Measurements from ENCODE around the gene ENOX1.

ENOX1 gene

GRCh38 chr13:43483930-43484329, 302.8 kb downstream of the ENOX1 start:
- Histone ChIP-seq H3K27me3 (ENCODE audit: insufficient read depth, low read length) (no peaks in the 10 kb centered on the region), H3K36me3 (ENCODE audit: insufficient read depth, low read length) (no peaks in the 10 kb centered on the region), H3K9ac (ENCODE audit: low read length) (no peak overlapping the region), H2AFZ (ENCODE audit: low read length) (no peak overlapping the region), H3F3A (ENCODE audit: insufficient read depth, low read length) (no peaks in the 10 kb centered on the region), H3K27ac (ENCODE audit: low read depth, low read length, poor library complexity, severe bottlenecking) (no peak overlapping the region), H4K20me1 (ENCODE audit: insufficient read depth, low read length) (no peaks in the 10 kb centered on the region), H3K79me2 (ENCODE audit: insufficient read depth, low read length) (no peaks in the 10 kb centered on the region), H3K4me1 (ENCODE audit: insufficient read depth, low read length, severe bottlenecking) (no peaks in the 10 kb centered on the region), H3K9me3 (ENCODE audit: low read length) (no peaks in the 10 kb centered on the region), H3K4me3 (ENCODE audit: low read depth, low read length, poor library complexity, severe bottlenecking) (no peak overlapping the region), H3K9me2 (ENCODE audit: low read depth, low read length) (no peaks in the 10 kb centered on the region), H3K4me2 (ENCODE audit: low read length) (no peak overlapping the region)
- TF ChIP-seq, protein P1, sequence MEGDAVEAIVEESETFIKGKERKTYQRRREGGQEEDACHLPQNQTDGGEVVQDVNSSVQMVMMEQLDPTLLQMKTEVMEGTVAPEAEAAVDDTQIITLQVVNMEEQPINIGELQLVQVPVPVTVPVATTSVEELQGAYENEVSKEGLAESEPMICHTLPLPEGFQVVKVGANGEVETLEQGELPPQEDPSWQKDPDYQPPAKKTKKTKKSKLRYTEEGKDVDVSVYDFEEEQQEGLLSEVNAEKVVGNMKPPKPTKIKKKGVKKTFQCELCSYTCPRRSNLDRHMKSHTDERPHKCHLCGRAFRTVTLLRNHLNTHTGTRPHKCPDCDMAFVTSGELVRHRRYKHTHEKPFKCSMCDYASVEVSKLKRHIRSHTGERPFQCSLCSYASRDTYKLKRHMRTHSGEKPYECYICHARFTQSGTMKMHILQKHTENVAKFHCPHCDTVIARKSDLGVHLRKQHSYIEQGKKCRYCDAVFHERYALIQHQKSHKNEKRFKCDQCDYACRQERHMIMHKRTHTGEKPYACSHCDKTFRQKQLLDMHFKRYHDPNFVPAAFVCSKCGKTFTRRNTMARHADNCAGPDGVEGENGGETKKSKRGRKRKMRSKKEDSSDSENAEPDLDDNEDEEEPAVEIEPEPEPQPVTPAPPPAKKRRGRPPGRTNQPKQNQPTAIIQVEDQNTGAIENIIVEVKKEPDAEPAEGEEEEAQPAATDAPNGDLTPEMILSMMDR (IDR thresholded peaks at IDR 0.05; ENCODE audit: low read length): no peak
- no peak for TF ChIP-seq EZH2 (IDR thresholded peaks at IDR 0.05; ENCODE audit: borderline replicate concordance, low read length)

- no peaks in the 10 kb centered on the region for H3K36me3 ChIP-seq (ENCODE audit: insufficient read depth, low read length)
- H2AFZ ChIP-seq (ENCODE audit: low read length): no peak overlapping the region
- H3K4me1 ChIP-seq (ENCODE audit: insufficient read depth, low read length, severe bottlenecking): no peaks in the 10 kb centered on the region
- TF ChIP-seq, protein P1 (IDR thresholded peaks at IDR 0.05; ENCODE audit: low read length): no peak
- TF ChIP-seq EZH2 (IDR thresholded peaks at IDR 0.05; ENCODE audit: borderline replicate concordance, low read length): no peak
- no peak overlapping the region for H3K9ac ChIP-seq (ENCODE audit: low read length)
- no peak overlapping the region for H3K4me3 ChIP-seq (ENCODE audit: low read depth, low read length, poor library complexity, severe bottlenecking)
- H3K4me2 ChIP-seq (ENCODE audit: low read length): no peak overlapping the region
- no peaks in the 10 kb centered on the region for H4K20me1 ChIP-seq (ENCODE audit: insufficient read depth, low read length)
- no peaks in the 10 kb centered on the region for H3K27me3 ChIP-seq (ENCODE audit: insufficient read depth, low read length)
- no peaks in the 10 kb centered on the region for H3K9me2 ChIP-seq (ENCODE audit: low read depth, low read length)
- no peaks in the 10 kb centered on the region for H3K9me3 ChIP-seq (ENCODE audit: low read length)
- H3F3A ChIP-seq (ENCODE audit: insufficient read depth, low read length): no peaks in the 10 kb centered on the region
- H3K27ac ChIP-seq (ENCODE audit: low read depth, low read length, poor library complexity, severe bottlenecking): no peak overlapping the region
- no peaks in the 10 kb centered on the region for H3K79me2 ChIP-seq (ENCODE audit: insufficient read depth, low read length)
Measured at GRCh38 chr13:43482641-43483040, 304.1 kb downstream of the ENOX1 start.

GRCh38 chr13:43482026-43482425, 304.7 kb downstream of the ENOX1 start:
- no peak overlapping the region for H3K4me3 ChIP-seq (ENCODE audit: low read depth, low read length, poor library complexity, severe bottlenecking)
- no peaks in the 10 kb centered on the region for H3F3A ChIP-seq (ENCODE audit: insufficient read depth, low read length)
- H3K9me2 ChIP-seq (ENCODE audit: low read depth, low read length): no peaks in the 10 kb centered on the region
- H3K27me3 ChIP-seq (ENCODE audit: insufficient read depth, low read length): no peaks in the 10 kb centered on the region
- H4K20me1 ChIP-seq (ENCODE audit: insufficient read depth, low read length): no peaks in the 10 kb centered on the region
- H3K9ac ChIP-seq (ENCODE audit: low read length): no peak overlapping the region
- no peaks in the 10 kb centered on the region for H3K79me2 ChIP-seq (ENCODE audit: insufficient read depth, low read length)
- TF ChIP-seq, protein P1 (IDR thresholded peaks at IDR 0.05; ENCODE audit: low read length): no peak
- no peak for TF ChIP-seq EZH2 (IDR thresholded peaks at IDR 0.05; ENCODE audit: borderline replicate concordance, low read length)
- H2AFZ ChIP-seq (ENCODE audit: low read length): no peak overlapping the region
- H3K4me2 ChIP-seq (ENCODE audit: low read length): no peak overlapping the region
- no peak overlapping the region for H3K27ac ChIP-seq (ENCODE audit: low read depth, low read length, poor library complexity, severe bottlenecking)
- H3K36me3 ChIP-seq (ENCODE audit: insufficient read depth, low read length): no peaks in the 10 kb centered on the region
- no peaks in the 10 kb centered on the region for H3K9me3 ChIP-seq (ENCODE audit: low read length)
- no peaks in the 10 kb centered on the region for H3K4me1 ChIP-seq (ENCODE audit: insufficient read depth, low read length, severe bottlenecking)

Data from OCI-LY1 (cell line).